Fibroblast of lung (primary cell): ENCODE data around the gene NCK2. TPM values are rescaled to one million over a fixed set of nuclear protein-coding genes. Genes with fewer than 3 reads are reported as not detected.

Source experiments
- DNase-seq, 2 donors: peaks; one replicate each; pipeline versions ENCODE4 v3.0.0 to v3.0.0-alpha.2; 2010; ENCODE audit warnings: low read depth in 2 of 2
- H2AFZ ChIP-seq: 2 replicates; pipeline ENCODE4 v1.5.1; 2012; ENCODE audit warnings: low read length, control low read depth, inconsistent platforms
- H3K27ac ChIP-seq: 2 replicates; pipeline ENCODE4 v1.5.1; 2011; ENCODE audit warnings: low read length, control low read depth; ENCODE audit not compliant: insufficient read depth
- H3K27me3 ChIP-seq: 2 replicates; pipeline ENCODE4 v1.5.1; 2011; ENCODE audit warnings: mild to moderate bottlenecking, low read length; ENCODE audit not compliant: control insufficient read depth, insufficient read depth
- H3K36me3 ChIP-seq: 2 replicates; pipeline ENCODE4 v1.5.1; 2011; ENCODE audit warnings: low read length; ENCODE audit not compliant: control insufficient read depth, insufficient read depth
- H3K4me1 ChIP-seq: 2 replicates; pipeline ENCODE4 v1.5.1; 2011; ENCODE audit warnings: low read length; ENCODE audit not compliant: control insufficient read depth, insufficient read depth; ENCODE audit errors: extremely low read depth
- H3K4me2 ChIP-seq: 2 replicates; pipeline ENCODE4 v1.5.1; 2011; ENCODE audit warnings: low read length, control low read depth; ENCODE audit not compliant: insufficient read depth; ENCODE audit errors: extremely low read depth
- H3K4me3 ChIP-seq, 4 experiments: fragments of 200-600 bp in 1 of 4; sonication (generic) in 1 of 4; replicated peaks in 1 of 4; 2 replicates each; pipeline ENCODE4 v1.5.1; 2011 to 2016; ENCODE audit warnings: low read length in 4 of 4, low read depth in 3 of 4, mild to moderate bottlenecking in 3 of 4, control low read depth in 2 of 4, inconsistent platforms in 1 of 4, mixed read lengths in 1 of 4; ENCODE audit not compliant: insufficient read depth in 1 of 4; ENCODE audit errors: control extremely low read depth in 1 of 4
- H3K79me2 ChIP-seq: 2 replicates; pipeline ENCODE4 v1.5.1; 2012; ENCODE audit warnings: mild to moderate bottlenecking, low read length, inconsistent platforms; ENCODE audit not compliant: control insufficient read depth, insufficient read depth
- H3K9ac ChIP-seq: 2 replicates; pipeline ENCODE4 v1.5.1; 2011; ENCODE audit warnings: mild to moderate bottlenecking, low read length, control low read depth; ENCODE audit not compliant: insufficient read depth
- H3K9me3 ChIP-seq: 2 replicates; pipeline ENCODE4 v1.5.1; 2012; ENCODE audit warnings: low read depth, low read length; ENCODE audit not compliant: control insufficient read depth, insufficient read depth
- H4K20me1 ChIP-seq: 2 replicates; pipeline ENCODE4 v1.5.1; 2011; ENCODE audit warnings: low read length; ENCODE audit not compliant: control insufficient read depth, insufficient read depth; ENCODE audit errors: extremely low read depth
- EZH2 ChIP-seq: IDR thresholded peaks from 2 replicates; pipeline ENCODE4 v1.5.1; 2012; ENCODE audit warnings: low read length, control low read depth, mild to moderate bottlenecking; ENCODE audit errors: missing control alignments
- polyA plus RNA-seq, 2 donors: library from polyadenylated mRNA; depleted of rRNA in 1 of 2; stranded (reverse) in 1 of 2; unstranded in 1 of 2; fragments of >200 nt; gene quantifications; 2 replicates each; pipeline ENCODE4 v1.2.1, GENCODE V29; 2011 to 2012; ENCODE audit warnings: missing spikeins in 1 of 2
- total RNA-seq: library from RNA; depleted of rRNA; stranded (reverse); fragments of >200 nt; gene quantifications from 2 replicates; pipeline ENCODE4 v1.2.1, GENCODE V29; 2014
- TF ChIP-seq, protein P1 (sequence below), 2 donors: IDR thresholded peaks in 1 of 2; conservative IDR thresholded peaks in 1 of 2; 1 replicate in 1 of 2; 2 replicates in 1 of 2; pipeline ENCODE4 v1.5.1; 2011 to 2012; ENCODE audit warnings: low read length in 2 of 2, control low read depth in 1 of 2, inconsistent platforms in 1 of 2, low read depth in 1 of 2, mild to moderate bottlenecking in 1 of 2

Gene NCK2
- total and polyA plus RNA-seq, 2 donors (not counting 1 experiment from before 2014, with no cell fraction given) = 25.4 to 51.3 TPM

DNA sequence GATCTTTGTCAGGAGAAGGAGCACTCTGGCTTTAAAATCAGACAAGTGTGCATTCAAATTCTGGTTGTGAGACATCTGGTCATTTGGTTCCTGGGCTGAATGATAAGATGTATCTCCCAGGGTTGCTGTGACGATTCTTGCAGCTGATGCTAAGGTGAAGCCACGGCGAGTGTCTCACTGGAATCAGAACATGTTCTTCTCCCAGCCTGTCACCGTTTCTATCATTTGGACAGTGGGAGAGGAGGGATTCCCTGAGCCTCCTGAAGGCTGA lies 68.3 kb downstream of the NCK2 start:
- Histone ChIP-seq H3K36me3 (no peaks in the 10 kb centered on the region), H3K9ac (no peak overlapping the region), H3K27me3 (no peaks in the 10 kb centered on the region), H3K79me2 (peaks cover 5% of the 10 kb centered on the region), H3K4me2 (no peak overlapping the region), H3K9me3 (no peaks in the 10 kb centered on the region), H2AFZ (no peak overlapping the region), H3K4me1 (peaks cover 10% of the 10 kb centered on the region), H3K27ac (no peak overlapping the region), H3K4me3 (no peak overlapping the region), H4K20me1 (no peaks in the 10 kb centered on the region)
- TF ChIP-seq, protein P1, sequence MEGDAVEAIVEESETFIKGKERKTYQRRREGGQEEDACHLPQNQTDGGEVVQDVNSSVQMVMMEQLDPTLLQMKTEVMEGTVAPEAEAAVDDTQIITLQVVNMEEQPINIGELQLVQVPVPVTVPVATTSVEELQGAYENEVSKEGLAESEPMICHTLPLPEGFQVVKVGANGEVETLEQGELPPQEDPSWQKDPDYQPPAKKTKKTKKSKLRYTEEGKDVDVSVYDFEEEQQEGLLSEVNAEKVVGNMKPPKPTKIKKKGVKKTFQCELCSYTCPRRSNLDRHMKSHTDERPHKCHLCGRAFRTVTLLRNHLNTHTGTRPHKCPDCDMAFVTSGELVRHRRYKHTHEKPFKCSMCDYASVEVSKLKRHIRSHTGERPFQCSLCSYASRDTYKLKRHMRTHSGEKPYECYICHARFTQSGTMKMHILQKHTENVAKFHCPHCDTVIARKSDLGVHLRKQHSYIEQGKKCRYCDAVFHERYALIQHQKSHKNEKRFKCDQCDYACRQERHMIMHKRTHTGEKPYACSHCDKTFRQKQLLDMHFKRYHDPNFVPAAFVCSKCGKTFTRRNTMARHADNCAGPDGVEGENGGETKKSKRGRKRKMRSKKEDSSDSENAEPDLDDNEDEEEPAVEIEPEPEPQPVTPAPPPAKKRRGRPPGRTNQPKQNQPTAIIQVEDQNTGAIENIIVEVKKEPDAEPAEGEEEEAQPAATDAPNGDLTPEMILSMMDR (conservative IDR thresholded peaks at IDR 0.05 in 1 of 2, IDR thresholded peaks at IDR 0.05 in 1 of 2; ENCODE audit: low read depth in 1 of 2, low read length in 2 of 2) = no peak
- no peak for TF ChIP-seq EZH2
- no peak for DNase-seq

DNA sequence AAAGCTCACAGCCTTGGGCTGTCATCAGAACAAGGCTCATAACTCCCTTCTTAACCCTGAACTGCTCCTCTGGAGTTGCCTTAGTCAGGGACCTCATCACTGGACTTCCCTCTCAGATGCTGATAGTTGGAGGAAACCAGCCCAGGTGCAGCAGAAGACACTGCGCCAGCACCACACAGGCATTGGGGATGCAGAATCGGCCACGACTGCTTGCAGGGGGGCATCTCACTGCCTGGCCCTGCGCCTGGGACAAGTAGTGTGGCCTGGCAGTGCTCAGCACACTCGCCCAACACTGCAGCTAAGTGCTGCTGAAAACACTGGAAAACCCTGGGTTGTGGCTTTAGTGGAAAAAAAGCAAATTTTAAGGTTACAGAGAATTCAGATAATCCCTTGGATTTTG lies 68.7 kb downstream of the NCK2 start:
- H3K4me3 ChIP-seq = no peak overlapping the region
- H3K9ac ChIP-seq = no peak overlapping the region
- no peaks in the 10 kb centered on the region for H3K9me3 ChIP-seq
- no peak overlapping the region for H2AFZ ChIP-seq
- peaks cover 10% of the 10 kb centered on the region for H3K4me1 ChIP-seq
- no peaks in the 10 kb centered on the region for H4K20me1 ChIP-seq
- no peak overlapping the region for H3K4me2 ChIP-seq
- no peaks in the 10 kb centered on the region for H3K27me3 ChIP-seq
- DNase-seq = no peak
- peaks cover 5% of the 10 kb centered on the region for H3K79me2 ChIP-seq
- H3K36me3 ChIP-seq = no peaks in the 10 kb centered on the region
- TF ChIP-seq EZH2 = no peak
- TF ChIP-seq, protein P1 (conservative IDR thresholded peaks at IDR 0.05 in 1 of 2, IDR thresholded peaks at IDR 0.05 in 1 of 2; ENCODE audit: low read depth in 1 of 2, low read length in 2 of 2) = no peak
- H3K27ac ChIP-seq = no peak overlapping the region

DNA sequence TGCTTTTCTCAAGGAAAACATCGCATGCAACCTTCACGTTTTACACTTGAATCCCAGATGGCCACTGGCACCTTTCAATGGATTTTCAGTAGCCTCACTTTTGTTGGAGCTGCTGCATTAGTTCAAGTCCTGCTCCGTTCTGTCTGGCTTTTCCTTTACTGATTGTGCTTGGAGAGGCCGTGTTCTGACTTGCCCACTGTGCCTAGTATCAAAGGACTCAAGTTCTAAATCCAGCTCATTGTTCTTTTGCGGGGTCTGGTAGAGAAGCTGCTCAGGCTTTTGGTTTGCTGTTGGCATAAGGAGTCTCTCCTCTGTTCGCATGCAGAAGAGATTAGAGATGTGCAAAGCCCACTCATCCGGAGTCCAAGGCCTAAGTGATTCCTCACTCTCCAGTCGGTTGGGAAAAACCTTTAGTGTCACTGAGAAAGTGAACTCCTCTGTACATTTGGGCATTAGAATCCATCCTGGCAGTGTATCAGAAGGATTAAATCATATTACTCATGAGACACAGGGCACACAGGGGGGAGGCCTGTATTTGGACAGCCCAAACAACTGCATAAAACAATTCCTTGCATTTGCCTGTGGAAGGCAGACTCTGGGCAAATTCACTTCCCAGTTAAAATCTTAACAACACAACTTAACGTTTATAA lies 69.7 kb downstream of the NCK2 start:
- Histone ChIP-seq H3K27me3 (no peaks in the 10 kb centered on the region), H3K79me2 (peaks cover 5% of the 10 kb centered on the region), H3K4me2 (no peak overlapping the region), H3K36me3 (no peaks in the 10 kb centered on the region), H2AFZ (no peak overlapping the region), H3K9me3 (no peaks in the 10 kb centered on the region), H4K20me1 (no peaks in the 10 kb centered on the region), H3K27ac (no peak overlapping the region), H3K9ac (no peak overlapping the region), H3K4me1 (peaks cover 10% of the 10 kb centered on the region), H3K4me3 (no peak overlapping the region)
- DNase-seq = peak; percentile 42 to 43
- TF ChIP-seq, protein P1 (conservative IDR thresholded peaks at IDR 0.05 in 1 of 2, IDR thresholded peaks at IDR 0.05 in 1 of 2; ENCODE audit: low read depth in 1 of 2, low read length in 2 of 2) = no peak
- no peak for TF ChIP-seq EZH2
